ENCODE data around the gene GTF2H1. TPM values are rescaled to one million over a fixed set of nuclear protein-coding genes. Genes with fewer than 3 reads are reported as not detected.

GTF2H1 gene
- total RNA-seq, 1 experiment from 2014 or later = 39.4 TPM

DNA sequence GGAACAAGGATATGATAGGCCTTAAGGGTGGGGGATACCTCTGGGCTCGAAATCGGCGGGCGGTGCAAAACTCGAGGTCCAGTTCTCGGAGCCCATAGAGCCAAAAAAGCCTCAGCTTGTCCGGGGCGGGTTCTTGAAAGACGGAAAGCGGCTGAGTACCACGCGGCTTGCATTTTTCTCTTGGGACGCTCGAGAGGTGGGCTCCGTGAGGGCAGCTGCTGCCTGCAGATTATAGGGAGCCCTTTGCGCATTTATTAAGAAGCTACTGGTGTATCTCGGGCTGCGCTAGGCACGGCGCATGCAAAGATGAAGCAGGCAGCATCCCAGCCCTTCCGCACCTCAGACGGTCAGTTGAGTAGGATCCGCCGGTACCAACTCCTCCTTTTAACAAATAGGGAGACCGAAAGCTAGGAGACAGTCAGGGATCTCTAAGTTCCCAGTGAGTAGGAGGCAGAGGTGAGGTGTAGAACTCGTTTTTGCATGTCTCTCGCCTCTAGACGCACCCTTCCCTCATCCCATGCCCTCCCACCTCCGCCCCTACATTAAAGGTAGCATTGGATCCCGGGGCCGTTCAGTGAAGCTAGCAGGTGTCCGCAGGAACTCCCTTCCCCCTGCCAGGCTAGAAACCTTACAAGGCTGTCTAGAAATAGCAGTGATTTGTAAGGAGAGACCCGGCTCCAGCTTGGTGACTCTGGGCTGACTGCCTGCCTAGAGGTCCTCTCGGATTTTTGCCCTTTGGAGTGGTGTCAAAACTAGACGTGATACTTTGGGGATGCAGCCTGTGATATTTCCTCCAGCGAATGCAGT, 72.8 kb downstream of the GTF2H1 start:
- peaks cover 0 to 15% of the 10 kb centered on the region in 2 experiments; a peak in 3 of 4 replicates for H3K4me1 Mint-ChIP-seq
- H3K9me3 Mint-ChIP-seq = no peaks in the 10 kb centered on the region
- no peak overlapping the region for H2BK120ac ChIP-seq (ENCODE audit: low read depth, low read length, poor library complexity, severe bottlenecking)
- H2BK12ac ChIP-seq (ENCODE audit: insufficient read length, low read depth, low read length) = no peak overlapping the region
- H3K9me3 ChIP-seq (ENCODE audit: control insufficient read depth, low read depth, low read length) = no peaks in the 10 kb centered on the region
- H3K79me1 ChIP-seq (ENCODE audit: insufficient read depth, low read depth, low read length, poor library complexity, severe bottlenecking) = no peaks in the 10 kb centered on the region
- H2AK5ac ChIP-seq (ENCODE audit: insufficient read length, low read length) = no peak overlapping the region
- no peak overlapping the region for H4K5ac ChIP-seq (ENCODE audit: insufficient read length, low read depth, low read length)
- H3K9ac ChIP-seq (ENCODE audit: extremely low read depth, insufficient read length, low read length) = peak overlapping the region; percentile 71
- H3K27me3 ChIP-seq (ENCODE audit: insufficient read depth, low read length) = peaks cover 2% of the 10 kb centered on the region; the same call in 1 of the 2 replicates
- peak overlapping the region; percentile 96 to 97 for H3K4me3 Mint-ChIP-seq
- peak overlapping the region; percentile 90 to 98 (median 97) for H3K27ac Mint-ChIP-seq
- H2BK15ac ChIP-seq (ENCODE audit: low read depth, low read length) = no peak overlapping the region
- no peak overlapping the region for H3K27ac ChIP-seq (ENCODE audit: insufficient read length, low read depth, low read length)
- H2AFZ ChIP-seq (ENCODE audit: low read length) = no peak overlapping the region
- peaks cover 10% of the 10 kb centered on the region; the same call in 1 of the 2 replicates for H3K79me2 ChIP-seq (ENCODE audit: insufficient read depth, low read length)
- peak overlapping the region; percentile 82; the same call in 1 of the 2 replicates for H3K14ac ChIP-seq (ENCODE audit: insufficient read depth, low read length)
- H4K20me1 ChIP-seq (ENCODE audit: control insufficient read depth, insufficient read depth, insufficient read length) = no peaks in the 10 kb centered on the region
- peaks cover 15% of the 10 kb centered on the region for H3K23me2 ChIP-seq (ENCODE audit: insufficient read length, low read depth, low read length, poor library complexity, severe bottlenecking)
- no CpG with 5 or more reads among the region's 36 CpGs for WGBS (ENCODE audit: extremely low coverage, insufficient read length, low lambda C conversion rate)
- no peak overlapping the region for H3K23ac ChIP-seq (ENCODE audit: insufficient read length, low read depth, low read length)
- peak; percentile 34 for DNase-seq
- H3K18ac ChIP-seq (ENCODE audit: insufficient read length, low read depth, low read length) = peak overlapping the region; percentile 79
- TF ChIP-seq, protein P1, sequence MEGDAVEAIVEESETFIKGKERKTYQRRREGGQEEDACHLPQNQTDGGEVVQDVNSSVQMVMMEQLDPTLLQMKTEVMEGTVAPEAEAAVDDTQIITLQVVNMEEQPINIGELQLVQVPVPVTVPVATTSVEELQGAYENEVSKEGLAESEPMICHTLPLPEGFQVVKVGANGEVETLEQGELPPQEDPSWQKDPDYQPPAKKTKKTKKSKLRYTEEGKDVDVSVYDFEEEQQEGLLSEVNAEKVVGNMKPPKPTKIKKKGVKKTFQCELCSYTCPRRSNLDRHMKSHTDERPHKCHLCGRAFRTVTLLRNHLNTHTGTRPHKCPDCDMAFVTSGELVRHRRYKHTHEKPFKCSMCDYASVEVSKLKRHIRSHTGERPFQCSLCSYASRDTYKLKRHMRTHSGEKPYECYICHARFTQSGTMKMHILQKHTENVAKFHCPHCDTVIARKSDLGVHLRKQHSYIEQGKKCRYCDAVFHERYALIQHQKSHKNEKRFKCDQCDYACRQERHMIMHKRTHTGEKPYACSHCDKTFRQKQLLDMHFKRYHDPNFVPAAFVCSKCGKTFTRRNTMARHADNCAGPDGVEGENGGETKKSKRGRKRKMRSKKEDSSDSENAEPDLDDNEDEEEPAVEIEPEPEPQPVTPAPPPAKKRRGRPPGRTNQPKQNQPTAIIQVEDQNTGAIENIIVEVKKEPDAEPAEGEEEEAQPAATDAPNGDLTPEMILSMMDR (conservative IDR thresholded peaks at IDR 0.05) = no peak
- H3T11ph ChIP-seq (ENCODE audit: low read length) = no peak overlapping the region
- H2BK5ac ChIP-seq (ENCODE audit: insufficient read length, low read length) = no peak overlapping the region
- H3K4me1 ChIP-seq (ENCODE audit: insufficient read depth, low read length) = 0 out of 2 replicates have a peak, but pooled peaks cover 4% of the 10 kb centered on the region
- no peak overlapping the region for H3K4ac ChIP-seq (ENCODE audit: low read depth, low read length)
- H3K27me3 Mint-ChIP-seq (ENCODE audit: low read depth) = peaks cover 6% of the 10 kb centered on the region
- no peak overlapping the region for H2BK20ac ChIP-seq (ENCODE audit: low read depth, low read length, poor library complexity, severe bottlenecking)
- no peak overlapping the region for H4K91ac ChIP-seq (ENCODE audit: insufficient read length, low read depth, low read length)
- peaks cover 16 to 40% (median 33%) of the 10 kb centered on the region in 3 experiments; a peak in 6 of 7 replicates for H3K36me3 Mint-ChIP-seq (ENCODE audit: insufficient read depth in 1 of 3, low read depth in 3 of 3)
- H3K56ac ChIP-seq (ENCODE audit: insufficient read length, low read depth, low read length) = no peak overlapping the region
- H3K4me2 ChIP-seq (ENCODE audit: insufficient read depth, insufficient read length, low read length) = peak overlapping the region; percentile 90
- no peak overlapping the region for H4K8ac ChIP-seq (replicated peaks; ENCODE audit: insufficient read length, low read depth, low read length)

All from H9 (cell line).